Upper lobe of left lung (tissue), 6 donors: ENCODE measurements around the gene KAT6B. TPM values are rescaled to one million over a fixed set of nuclear protein-coding genes. Genes with fewer than 3 reads are reported as not detected.

Source experiments
- ATAC-seq, 2 donors: fragments of 200-7000 bp; cut with Tn5 transposase; one replicate each; pipeline ENCODE4 v1.9.1; 2022; ENCODE audit warnings: mild to moderate bottlenecking in 2 of 2, moderate library complexity in 2 of 2; ENCODE audit not compliant: low FRiP score in 2 of 2
- DNase-seq, 2 donors: peaks; one replicate each; pipeline ENCODE4 v3.0.0-alpha.2; 2019 to 2020
- H3K27ac ChIP-seq, 4 donors: fragments of 200-600 bp; sonication (generic); one replicate each; pipeline ENCODE4 v1.5.1; 2016 to 2019
- H3K27me3 ChIP-seq, 4 donors: fragments of 200-600 bp; sonication (generic); one replicate each; pipeline ENCODE4 v1.5.1; 2017 to 2019
- H3K36me3 ChIP-seq, 4 donors: fragments of 200-600 bp; sonication (generic); one replicate each; pipeline ENCODE4 v1.5.1; 2016 to 2019
- H3K4me1 ChIP-seq, 4 donors: fragments of 200-600 bp; sonication (generic); one replicate each; pipeline ENCODE4 v1.5.1; 2018 to 2019
- H3K4me3 ChIP-seq, 4 donors: fragments of 200-600 bp; sonication (generic); one replicate each; pipeline ENCODE4 v1.5.1; 2017 to 2019; ENCODE audit warnings: mild to moderate bottlenecking in 2 of 4, moderate library complexity in 1 of 4
- H3K9me3 ChIP-seq, 4 donors: fragments of 200-600 bp; sonication (generic); one replicate each; pipeline ENCODE4 v1.5.1; 2018 to 2019
- CTCF ChIP-seq, 6 experiments: fragments of 450-650 bp in 4 of 6; fragments of 200-600 bp in 2 of 6; sonication (generic) in 2 of 6; IDR thresholded peaks; one replicate each; pipeline ENCODE4 v1.5.1; 2016 to 2019; ENCODE audit warnings: antibody characterized with exemption in 6 of 6
- EP300 ChIP-seq, 4 donors: sonication (generic); formaldehyde crosslinking; IDR thresholded peaks; one replicate each; pipeline ENCODE4 v1.5.1; 2017; ENCODE audit warnings: antibody characterized with exemption in 4 of 4, control low read depth in 2 of 4
- POLR2A ChIP-seq, 4 donors: fragments of 450-650 bp; IDR thresholded peaks; one replicate each; pipeline ENCODE4 v1.5.1; 2016 to 2017; ENCODE audit warnings: antibody characterized with exemption in 4 of 4, mild to moderate bottlenecking in 2 of 4
- POLR2AphosphoS5 ChIP-seq, 2 donors: sonication (generic); formaldehyde crosslinking; IDR thresholded peaks; one replicate each; pipeline ENCODE4 v1.5.1; 2017; ENCODE audit warnings: antibody characterized with exemption in 2 of 2
- WGBS, 2 donors: methylation state at CpG; one replicate each; pipeline ENCODE4 v1.1.5; 2017 to 2018; 5-methylcytosine and 5-hydroxymethylcytosine counted together
- total RNA-seq, 6 donors: library from RNA; depleted of rRNA in 4 of 6; stranded (reverse); fragments of >200 nt in 4 of 6; gene quantifications; one replicate each; pipeline versions ENCODE4 v1.1.0 to v1.2.1, GENCODE V29; 2016 to 2021
- donor health status: DM: no; HTN: no; CAD: no; lungs with moderate emphysema.
- donor health status: DM: no; HTN: yes; CAD: no; lungs with severe emphysema.

The KAT6B gene
- total RNA-seq, 6 donors from 2014 or later, result 35.2 to 78.4 (median 38.0) TPM

- Histone ChIP-seq H3K36me3 (no peaks in the 10 kb centered on the region), H3K27me3 (no peaks in the 10 kb centered on the region), H3K4me3 (no peak overlapping the region), H3K4me1 (no peaks in the 10 kb centered on the region), H3K9me3 (peaks cover 0 to 3% (median 0%) of the 10 kb centered on the region in 4 donors), H3K27ac (no peak overlapping the region)
- DNase-seq (no peak), ATAC-seq (no peak)
- TF ChIP-seq CTCF (IDR thresholded peaks at IDR 0.05), result no peak
- no peak for TF ChIP-seq POLR2AphosphoS5 (IDR thresholded peaks at IDR 0.05)
- TF ChIP-seq EP300 (IDR thresholded peaks at IDR 0.05), result no peak
- TF ChIP-seq POLR2A (IDR thresholded peaks at IDR 0.05), result no peak
- 95 to 98% methylated on average over 5 of the region's 5 CpGs for WGBS, 2 donors
Measured at GRCh38 chr10:75081379-75081778, 255.0 kb downstream of the KAT6B start.
